CD4-positive, alpha-beta T cell treated with Interferon gamma for 1 hour (primary cell): ENCODE measurements around the gene SH3GLB2.
"Not testable (repeated sequence)": the region's sequence is repeated elsewhere in the genome, so short reads cannot be mapped to it uniquely, and the experiment has no call there.

ENCODE experiments used
- DNase-seq: peaks from one replicate; pipeline ENCODE4 v3.0.0-alpha.2; 2020

SH3GLB2 gene

DNA sequence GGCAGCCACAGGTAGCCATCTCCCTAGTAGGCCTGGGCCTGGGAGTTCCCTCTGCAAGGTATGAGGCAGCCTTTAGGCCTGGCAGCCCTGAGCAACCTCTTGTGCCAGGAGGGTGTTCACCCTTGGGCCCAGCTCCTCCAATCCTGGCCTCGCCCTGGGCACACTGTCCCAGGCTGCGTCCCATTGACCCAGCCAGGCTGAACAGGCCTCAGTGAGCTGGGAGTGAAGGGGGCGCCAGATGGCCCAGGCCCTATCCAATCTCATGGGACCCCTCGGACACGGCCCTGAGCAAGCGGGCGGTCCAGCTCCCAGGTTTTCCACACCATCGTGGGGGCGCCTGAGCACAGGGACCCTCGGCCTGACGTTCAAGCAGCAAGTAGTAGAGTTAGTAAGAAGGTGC is 14.5 kb downstream of the SH3GLB2 start:
- no peak for DNase-seq

DNA sequence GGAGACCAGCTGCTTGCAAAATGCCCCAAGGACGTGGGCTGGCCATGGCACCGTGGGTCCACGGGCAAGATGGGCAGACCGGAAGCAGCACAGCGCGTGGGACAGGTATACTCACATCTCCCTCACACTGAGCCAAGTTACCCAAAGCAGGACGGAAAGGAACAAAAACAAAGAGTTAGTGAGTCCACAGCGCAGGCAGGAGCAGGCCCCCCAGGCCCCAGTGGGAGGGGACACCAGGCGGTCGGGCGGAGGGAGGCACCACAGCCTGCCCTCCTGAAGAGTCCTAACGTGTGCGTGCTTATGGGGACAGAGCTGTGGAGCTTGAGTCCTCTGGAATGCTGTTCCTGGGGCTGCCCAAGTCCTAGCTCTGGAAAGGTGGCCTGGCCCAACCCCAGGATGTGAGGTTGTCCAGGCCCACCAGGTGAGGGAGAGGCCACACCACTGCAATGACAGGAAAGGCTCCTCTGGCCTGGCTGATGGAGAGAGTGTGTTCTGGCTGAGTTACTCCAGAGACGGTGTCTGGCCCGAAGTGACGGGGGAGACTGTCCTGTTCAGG is 15.2 kb downstream of the SH3GLB2 start:
- DNase-seq = no peak

DNA sequence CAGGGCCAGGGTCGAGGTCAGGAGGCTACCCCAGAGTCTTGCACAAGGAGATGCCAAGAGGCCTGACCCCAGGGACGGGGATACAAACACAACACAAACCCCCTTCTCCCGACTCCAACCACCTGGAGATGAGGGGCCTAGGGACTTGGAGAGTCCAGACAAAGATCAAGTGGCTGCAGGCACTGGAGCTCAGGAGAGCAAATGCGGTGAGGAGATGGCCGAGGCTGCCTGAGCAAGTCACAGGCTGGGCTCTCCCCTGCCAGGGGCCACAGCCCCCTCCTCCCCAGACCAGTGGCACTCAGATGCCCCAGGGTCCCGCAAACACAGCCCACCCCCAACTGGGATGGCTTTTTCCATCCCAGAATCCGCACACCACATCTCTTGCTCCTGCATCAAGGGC is 15.8 kb downstream of the SH3GLB2 start:
- DNase-seq = no peak

DNA sequence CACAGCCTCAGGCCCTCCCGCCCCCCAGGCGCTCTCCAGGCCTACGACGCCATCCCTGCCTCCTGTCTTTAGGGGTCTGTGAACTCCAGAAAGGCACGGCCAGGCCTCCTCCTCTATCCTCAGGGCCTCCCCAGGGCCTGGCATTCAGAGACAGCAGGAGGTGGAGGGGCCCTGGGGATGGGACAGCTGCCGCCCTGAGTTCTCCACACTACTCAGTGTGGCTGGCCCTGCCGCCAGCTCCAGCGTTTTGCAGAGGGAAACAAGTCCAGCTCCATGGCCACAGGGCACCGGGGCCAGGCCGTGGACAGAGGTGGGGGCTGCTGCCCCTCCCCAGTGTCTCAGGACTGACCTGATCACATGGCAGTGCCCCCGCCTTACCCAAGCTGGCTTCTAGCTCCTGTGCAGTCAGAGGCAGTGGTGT is 16.4 kb downstream of the SH3GLB2 start:
- no peak for DNase-seq

DNA sequence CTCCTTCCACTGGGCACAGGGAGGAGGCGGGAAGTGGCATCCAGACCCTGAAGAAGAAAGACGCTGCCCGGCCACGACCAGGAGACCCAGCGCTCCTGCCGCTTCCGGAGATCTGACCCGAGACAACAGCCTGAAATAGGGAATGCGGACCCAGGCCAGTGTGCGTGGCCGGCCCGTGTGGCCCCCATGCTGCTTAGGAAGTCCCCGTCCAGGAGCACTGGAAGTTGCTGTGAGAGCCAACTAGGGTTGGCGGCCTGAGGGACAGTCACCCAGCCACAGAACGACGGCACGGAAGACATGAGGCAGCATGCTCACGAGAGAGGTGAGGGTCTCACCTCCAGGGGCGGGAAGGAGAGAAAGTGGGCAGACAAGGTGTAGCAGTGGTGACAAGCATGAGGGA is 17.0 kb downstream of the SH3GLB2 start:
- no peak for DNase-seq

DNA sequence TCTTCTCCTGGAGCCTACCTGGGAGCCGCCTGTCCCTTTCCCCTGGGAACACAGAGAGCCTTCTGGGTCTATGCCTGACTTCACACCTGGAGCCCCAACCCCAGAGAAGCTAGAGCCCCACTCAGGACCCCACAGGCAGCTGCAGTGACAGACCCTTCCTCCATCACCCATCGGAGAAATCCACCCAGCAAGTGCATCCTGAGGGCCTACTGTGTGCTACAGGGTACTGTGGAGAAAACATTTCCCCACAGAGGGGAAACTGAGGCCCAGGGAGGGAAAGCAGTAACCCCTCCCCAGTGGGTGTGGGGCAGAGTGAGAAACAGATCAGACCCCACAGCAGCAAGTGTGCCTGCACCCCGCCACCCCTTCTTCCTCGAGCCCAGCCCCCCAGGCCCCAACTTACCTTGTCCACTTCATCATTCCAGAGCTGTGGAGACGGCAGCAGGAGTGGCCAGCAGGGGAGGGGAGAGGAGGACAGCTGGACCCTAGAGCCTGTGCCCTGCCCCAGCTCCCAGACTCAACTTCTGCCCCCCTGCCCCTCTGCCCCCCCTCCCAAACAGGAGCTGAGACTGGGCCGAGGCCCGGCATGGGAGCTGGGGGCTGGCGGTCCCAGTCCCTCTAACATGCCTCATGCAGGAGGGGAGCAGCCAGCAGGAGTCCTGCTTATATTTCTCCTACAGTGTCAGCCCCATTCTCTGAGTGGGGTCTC is 17.7 kb downstream of the SH3GLB2 start:
- DNase-seq = no peak

DNA sequence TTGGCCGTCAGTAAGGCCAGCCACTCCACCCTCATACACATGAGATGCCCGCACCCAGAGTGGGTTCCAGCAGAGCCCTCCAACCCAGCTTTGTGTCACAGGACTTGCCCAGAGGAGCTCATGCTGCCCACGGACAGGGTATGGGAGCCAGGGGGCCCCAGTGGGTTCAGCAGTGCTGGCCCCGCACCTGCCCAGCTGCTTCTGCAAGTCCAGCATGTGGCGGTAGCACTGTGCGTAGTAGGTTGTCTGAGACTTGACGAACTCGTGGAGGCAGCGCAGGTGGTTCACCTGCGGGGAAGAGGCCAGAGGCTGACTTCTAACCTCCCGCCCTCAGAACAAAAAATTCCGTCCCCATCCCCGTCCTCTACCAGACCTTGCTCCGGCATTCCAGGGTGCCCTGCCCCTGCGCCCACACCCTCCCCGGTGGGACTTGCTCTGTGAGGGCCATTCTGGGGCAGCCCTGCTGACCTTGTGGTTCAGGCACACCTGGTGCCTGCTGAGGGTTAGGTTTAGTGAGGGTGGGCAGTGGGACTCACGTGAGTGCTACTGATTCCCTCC is 18.5 kb downstream of the SH3GLB2 start:
- no peak for DNase-seq

DNA sequence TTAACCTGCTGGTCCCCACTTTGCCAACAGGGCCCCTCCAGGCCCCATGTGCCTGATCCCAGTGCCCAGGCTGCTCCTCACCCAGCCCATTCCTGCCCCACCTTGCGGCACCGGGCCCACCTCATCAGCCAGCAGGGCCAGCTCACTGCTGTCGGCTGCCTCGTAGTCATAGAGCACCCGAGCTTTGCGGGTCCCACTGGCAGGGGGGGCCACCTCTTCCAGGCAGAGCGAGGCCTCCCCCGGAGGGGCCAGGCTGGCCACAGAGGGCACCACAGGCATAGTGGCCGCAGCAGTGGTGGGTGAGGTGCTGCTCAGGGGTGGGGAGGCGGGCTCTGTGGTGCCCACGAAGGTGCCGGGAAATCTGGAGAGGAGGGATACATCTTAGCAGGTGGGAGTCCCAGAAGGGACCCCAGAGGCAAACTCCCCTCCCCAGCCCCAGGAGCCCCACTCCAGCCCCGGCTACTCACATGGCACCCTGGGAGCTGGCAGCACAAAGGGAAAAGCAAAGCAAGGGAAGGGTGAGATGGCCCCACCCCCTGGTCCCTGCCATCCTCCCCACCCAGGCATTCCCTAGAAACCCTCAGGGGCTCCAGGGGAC is 19.0 kb downstream of the SH3GLB2 start:
- no peak for DNase-seq

DNA sequence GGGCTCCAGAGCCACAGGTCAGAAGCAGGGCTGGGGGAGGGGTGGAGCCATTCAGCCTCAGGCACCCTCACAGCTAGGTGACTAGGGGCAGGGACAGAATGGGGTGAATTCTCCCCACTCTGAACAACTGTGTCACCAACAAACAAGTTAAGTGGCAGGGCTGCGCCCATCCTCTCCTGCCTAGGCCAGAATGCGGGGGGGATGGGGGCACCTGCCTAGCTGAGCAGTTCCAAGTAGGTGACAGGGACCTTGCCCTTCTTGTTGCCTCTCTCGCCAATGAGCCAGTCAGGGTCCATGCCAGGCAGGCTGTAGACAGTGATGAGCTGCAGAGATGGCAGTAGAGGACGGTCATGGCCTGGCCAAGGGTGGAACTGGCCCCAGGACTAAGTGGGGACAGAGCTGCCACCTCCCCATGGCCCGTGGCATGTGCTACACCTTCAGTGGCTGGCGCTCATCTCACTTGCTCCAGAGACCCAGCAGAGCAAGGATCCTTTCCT is 19.6 kb downstream of the SH3GLB2 start:
- DNase-seq = no peak

DNA sequence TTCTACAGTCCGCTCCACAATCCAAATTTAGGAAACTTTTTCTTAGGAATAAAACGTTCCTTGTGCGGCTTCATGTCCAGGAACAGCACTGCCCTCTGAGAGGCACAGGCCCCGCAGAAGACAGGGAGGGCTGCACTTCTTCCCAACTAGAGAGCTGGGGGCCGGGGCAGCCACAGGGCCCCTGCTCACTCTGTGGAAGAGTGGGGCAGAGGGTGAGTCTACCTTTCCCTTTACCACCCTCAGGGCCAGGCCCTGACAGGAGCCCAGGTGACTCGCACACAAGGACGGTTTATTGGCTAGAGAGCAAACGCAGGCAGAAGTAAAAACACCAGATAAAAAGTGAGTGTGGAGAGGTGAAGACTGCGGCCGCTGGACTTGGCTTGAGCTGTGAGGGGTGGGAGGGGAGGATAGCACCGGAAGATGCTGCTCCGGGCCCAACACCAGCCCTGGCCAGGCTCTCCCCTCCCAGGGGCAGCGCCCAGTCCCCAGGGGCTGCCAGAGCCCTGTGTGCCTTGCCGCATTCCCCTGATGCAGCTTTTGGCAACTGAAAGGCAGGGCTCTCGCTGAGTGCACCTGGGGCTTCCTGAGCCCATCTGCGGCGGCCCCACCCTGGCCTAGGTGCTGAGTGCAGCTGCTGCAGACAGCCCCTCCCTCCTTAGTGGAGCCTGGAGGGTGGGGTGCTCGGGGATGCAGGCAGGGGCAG is 20.2 kb downstream of the SH3GLB2 start:
- DNase-seq = no peak

DNA sequence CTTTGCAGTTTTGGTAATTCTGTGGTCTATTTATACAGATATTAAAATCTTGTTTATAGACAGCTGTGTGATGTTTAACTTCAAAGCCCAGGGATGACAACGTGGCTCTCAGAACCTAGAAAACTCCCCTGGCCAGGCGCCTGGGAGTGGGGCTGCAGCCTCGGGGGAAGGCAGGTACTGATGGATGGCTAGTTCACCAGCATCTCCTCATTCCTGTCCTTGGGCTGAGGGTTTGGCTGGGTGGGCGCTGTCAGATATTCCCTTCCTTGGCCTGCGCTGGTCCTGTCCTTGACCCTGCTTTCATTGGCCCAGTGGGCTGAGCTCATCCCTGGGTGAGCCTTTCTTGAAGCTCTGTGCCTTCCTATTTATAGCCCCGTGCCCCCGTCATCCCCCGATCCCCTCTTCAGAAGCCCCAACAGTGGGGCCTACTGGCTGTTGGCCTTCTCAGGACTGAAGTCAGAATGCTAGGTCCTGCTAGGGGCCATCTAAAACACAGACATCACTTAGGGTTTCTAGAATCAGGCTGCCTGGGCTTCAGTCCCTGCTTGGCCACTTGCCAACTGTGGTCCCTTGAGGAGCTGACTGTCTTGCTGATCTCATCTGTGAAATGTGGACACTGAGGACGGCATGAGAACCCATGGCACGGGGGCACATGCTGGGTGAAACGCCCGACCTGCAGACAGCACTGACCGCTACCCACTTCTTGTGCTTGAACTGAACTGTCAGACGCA is 20.9 kb downstream of the SH3GLB2 start:
- DNase-seq = no peak

DNA sequence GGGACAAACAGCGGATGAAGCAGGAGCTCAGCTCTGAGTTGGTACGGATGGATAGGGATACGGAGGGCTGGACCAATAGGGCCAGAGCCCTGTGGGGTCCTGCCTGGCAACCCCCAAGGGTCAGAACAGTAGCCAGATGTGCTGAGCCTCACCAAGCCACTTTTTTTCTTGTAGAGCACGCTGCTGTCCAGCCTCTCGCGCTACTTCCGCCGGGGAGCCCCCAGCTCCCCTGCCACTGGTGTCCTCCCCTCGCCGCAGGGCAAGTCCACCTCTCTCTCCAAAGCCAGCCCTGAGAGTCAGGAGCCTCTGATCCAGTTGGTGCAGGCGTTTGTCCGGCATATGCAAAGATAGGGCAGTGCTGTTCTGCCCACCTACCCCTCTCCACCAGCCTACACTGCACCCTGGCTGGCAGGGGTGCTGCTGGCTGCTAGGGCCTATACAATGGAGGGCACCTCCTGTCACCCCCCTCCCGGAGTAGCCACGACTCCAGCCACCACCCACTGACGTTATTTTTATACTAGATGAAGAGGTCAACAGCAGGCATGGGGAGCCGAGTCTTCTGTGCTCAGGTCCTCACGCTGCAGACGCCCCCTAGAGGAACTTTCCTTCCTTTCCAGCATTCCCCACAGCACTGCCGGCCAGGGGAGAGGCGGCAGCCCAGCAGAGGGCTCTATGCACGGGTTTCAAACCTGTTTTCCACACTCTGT is 21.6 kb downstream of the SH3GLB2 start:
- peak; percentile 29 for DNase-seq

DNA sequence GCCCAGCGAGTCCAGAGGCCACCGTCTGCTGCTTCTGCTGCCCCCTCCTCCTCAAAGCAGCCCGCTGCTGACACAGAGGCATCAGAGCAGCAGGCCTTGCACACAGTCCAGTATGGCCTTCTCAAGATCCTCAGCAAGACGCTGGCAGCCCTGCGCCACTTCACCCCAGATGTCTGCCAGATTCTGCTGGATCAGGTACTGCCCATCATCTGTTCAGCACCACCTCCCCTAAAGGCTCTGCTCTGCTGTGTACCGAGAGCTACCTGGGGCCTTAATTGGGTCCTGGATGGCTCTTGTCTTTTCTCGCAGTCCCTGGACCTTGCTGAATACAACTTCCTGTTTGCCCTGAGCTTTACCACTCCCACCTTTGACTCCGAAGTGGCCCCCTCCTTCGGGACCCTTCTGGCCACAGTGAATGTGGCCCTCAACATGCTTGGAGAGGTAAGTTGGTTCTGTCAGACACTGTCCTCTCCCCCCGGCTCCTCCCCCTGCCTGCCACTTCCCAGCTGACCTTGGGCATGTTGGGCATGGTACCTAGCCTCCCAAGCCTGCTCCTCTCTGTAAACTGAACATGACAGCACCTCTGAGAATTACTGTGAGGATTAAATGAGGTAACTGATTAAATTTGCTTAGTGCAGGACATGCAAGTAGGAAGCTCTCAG is 22.7 kb downstream of the SH3GLB2 start:
- DNase-seq = no peak

DNA sequence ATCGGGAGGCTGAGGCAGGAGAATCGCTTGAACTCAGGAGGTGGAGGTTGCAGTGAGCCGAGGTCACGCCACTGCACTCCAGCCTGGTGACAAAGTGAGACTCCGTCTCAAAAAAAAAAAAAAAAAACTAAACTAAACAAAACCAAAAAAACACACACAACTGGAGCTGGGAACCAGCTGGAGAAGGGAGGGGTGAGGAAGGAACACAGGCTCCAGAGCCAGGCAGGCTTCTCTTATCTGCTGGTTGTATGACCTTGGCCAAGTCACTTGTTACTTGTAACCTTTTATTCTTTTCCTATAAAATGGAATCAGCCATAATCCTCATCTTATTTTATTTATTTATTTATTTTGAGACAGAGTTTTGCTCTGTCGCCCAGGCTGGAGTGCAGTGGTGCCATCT is 24.0 kb downstream of the SH3GLB2 start:
- not testable (repeated sequence) for DNase-seq

DNA sequence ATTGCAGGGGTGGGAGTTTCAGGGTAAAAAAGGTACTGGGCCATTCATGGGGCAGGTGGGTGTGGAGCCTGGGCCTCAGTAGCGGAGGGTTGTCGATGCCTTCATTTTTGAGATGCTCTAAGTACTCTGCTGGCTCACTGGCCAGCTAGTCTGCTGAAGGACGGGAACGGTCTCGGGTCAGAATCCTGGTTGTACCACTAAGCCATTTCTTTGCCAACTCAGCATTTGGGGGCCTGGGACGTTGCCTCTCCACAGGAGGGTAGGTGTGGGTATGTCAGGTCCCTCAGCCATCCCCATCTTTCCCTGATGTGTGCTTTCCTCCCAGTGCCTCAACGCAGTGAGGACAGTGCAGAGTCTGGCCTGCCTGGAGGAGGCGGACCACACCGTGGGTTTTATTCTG is 25.1 kb downstream of the SH3GLB2 start:
- no peak for DNase-seq

DNA sequence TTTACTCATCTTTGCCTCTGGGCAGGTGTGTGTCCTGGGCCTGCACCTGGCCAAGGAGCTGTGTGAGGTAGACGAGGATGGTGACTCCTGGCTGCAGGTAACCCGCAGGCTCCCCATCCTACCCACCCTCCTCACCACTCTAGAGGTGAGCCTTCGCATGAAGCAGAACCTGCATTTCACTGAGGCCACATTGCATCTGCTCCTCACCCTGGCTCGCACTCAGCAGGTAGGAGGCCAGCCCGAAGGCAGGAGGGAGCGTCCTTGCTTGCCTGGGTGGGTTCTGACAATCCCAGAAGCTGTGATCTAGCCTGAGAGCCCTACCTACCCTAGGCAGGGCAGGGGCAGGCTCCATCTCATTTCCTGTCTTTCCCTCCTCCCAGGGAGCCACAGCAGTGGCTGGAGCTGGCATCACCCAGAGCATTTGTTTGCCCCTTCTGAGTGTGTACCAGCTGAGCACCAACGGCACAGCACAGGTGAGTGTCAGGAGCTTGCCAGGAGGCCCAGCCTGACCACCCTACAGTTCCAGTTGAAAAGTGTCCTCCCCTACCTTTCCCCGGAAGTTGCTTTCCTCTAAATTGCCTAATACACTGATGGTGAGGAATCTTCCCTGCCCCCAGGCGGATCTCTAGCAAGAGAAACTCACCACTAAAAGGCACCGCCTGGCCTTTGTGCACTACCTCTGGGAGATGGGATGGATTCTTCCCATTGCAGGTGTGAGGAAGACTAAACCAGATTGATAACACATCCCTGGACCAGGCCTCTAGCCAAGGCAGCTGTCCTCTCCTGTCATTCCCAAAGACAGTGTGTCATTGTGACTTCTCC is 26.4 kb downstream of the SH3GLB2 start:
- DNase-seq = no peak

DNA sequence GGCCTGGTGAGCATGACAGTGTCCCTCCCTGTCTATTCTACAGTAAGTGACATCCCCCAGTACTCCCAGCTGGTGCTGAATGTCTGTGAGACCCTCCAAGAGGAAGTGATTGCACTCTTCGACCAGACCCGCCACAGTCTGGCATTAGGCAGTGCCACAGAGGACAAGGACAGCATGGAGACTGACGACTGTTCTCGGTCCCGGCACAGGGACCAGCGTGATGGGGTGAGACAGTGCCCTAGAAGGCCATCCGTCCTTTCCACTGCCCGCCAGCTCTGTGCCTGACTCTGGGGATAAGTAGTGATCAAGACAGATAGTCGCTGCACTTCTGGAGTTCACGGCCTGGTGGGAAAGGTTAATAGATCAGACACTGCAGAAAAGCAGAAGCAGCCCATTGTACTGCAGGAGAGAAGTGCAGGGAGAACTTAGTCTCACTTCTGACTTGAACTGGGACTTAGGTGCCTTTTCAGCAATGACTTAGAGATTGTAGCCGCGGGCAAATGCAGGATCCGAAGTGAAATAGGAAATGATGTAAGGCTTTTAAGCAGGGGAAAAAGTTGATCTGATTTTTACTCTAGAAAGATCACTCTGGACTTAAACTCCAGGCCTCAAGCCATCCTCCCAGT is 28.4 kb downstream of the SH3GLB2 start:
- no peak for DNase-seq

DNA sequence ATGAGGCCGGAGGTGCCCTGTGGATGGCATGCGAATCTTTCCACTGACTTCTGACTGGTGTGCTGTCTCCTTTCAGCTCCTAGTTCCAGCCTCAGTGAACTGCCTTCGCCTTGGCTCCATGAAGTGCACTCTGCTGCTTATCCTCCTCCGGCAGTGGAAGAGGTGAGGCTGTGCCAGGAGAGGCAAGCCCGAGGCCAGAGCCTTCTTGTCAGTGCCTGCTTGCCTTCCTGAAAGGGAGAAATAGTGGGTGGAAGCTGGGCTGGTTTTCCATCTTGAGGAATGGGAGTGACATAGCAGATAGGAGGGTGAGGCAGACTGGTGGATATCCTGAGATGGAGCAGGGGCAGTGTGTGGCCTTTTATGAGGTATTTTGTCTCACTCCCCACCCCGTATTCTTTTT is 29.7 kb downstream of the SH3GLB2 start:
- no peak for DNase-seq

DNA sequence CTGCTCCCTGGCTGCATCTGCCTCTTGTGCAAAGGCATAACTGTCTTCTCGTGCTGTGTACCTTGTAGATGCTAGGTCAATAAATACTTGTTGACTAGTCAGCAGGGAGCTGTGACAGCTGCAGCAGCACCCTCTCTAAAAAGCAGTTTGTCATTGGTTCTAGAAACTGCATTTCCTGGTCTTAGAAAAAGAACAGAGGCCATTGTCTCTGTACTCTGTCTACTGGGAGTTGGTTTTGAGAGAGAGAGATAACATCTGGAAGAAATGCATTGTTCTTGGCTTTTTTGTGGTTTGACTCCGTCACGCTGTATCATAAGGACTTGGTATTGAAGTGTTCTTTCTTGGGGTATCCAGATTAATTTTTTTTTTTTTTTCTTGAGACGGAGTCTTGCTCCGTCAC is 32.3 kb downstream of the SH3GLB2 start:
- DNase-seq = no peak

DNA sequence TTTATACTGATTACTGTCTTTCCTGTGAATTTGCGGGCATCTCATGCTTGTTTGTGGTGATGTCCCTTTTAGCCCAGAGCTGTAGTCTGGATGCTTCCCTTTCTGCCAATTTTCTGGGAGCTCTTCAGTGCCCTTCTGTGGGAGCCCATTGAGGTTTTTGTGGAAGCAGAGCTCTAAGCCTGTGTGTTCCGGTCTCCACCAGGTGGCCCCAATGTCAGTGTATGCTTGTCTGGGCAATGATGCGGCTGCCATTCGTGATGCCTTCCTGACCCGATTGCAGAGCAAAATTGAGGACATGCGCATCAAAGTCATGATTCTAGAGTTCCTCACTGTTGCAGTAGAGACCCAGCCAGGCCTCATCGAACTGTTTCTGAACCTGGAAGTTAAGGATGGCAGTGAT is 35.1 kb downstream of the SH3GLB2 start:
- no peak for DNase-seq
